Retinal pigment epithelial cell (primary cell): ENCODE data around the gene COL27A1.

Experiments
- DNase-seq: peaks from one replicate; pipeline ENCODE4 v3.0.0-alpha.2; 2010; ENCODE audit warnings: low read depth
- H3K4me3 ChIP-seq: 2 replicates; pipeline ENCODE4 v1.5.1; 2011; ENCODE audit warnings: mild to moderate bottlenecking, low read length, control low read depth, moderate library complexity
- TF ChIP-seq, protein P1 (sequence below): conservative IDR thresholded peaks from 2 replicates; pipeline ENCODE4 v1.5.1; 2011; ENCODE audit warnings: low read depth, low read length, control low read depth, inconsistent platforms

Gene COL27A1

GRCh38 chr9:114151426-114151956 is 3.8 kb upstream of the COL27A1 start:
- H3K4me3 ChIP-seq: no peak overlapping the region
- TF ChIP-seq, protein P1, sequence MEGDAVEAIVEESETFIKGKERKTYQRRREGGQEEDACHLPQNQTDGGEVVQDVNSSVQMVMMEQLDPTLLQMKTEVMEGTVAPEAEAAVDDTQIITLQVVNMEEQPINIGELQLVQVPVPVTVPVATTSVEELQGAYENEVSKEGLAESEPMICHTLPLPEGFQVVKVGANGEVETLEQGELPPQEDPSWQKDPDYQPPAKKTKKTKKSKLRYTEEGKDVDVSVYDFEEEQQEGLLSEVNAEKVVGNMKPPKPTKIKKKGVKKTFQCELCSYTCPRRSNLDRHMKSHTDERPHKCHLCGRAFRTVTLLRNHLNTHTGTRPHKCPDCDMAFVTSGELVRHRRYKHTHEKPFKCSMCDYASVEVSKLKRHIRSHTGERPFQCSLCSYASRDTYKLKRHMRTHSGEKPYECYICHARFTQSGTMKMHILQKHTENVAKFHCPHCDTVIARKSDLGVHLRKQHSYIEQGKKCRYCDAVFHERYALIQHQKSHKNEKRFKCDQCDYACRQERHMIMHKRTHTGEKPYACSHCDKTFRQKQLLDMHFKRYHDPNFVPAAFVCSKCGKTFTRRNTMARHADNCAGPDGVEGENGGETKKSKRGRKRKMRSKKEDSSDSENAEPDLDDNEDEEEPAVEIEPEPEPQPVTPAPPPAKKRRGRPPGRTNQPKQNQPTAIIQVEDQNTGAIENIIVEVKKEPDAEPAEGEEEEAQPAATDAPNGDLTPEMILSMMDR: no peak
- DNase-seq: no peak

DNA sequence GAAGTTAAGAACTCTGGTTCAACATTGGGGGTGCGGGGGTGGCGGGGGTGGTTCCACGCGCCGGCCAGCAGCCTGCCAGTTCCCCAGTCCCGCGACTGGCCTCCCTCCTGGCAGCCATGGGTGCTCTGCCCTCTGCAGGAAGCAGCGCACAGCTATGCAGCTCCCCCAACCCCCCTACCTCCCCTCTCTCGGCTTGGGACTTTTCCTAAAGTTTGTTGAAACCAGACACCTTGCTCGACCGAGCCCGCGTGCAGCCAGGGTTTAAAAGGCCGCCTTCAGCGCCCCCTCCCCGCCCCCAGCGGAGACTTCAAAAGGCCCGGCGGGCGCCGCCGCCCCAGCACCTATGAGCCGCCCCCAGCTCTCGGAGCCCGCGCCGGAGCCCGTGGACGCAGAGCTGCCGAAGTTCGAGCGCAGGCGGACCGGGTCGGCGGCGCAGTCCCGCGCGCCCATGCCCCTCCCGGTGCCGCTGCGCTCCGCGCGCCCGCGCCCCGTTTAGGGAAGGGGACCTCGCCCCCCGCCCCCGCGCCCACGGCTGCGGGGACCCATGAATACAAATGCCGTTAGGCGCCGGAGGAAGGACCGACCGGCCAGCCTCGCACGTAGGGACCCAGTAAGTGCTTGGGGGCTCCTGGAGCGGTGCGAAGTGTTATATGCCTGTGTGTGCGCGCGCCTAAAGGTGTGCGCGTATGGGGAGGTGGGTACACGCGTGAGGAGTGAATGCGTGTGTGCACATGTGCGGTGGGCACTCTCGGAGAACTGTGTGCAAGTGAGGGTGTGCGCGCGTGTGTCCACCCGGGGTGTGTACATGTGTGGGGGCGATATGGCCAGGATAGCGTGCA is 1.4 kb upstream of the COL27A1 start:
- TF ChIP-seq, protein P1: peak; percentile 63
- H3K4me3 ChIP-seq: peak overlapping the region; percentile 37
- no peak for DNase-seq

- TF ChIP-seq, protein P1: no peak
- no peak for DNase-seq
- peak overlapping the region; percentile 36 for H3K4me3 ChIP-seq
Observed at GRCh38 chr9:114154600-114155102, 686 bp upstream of the COL27A1 start.

- no peak for DNase-seq
- H3K4me3 ChIP-seq: peak overlapping the region; percentile 72
- TF ChIP-seq, protein P1: no peak
Observed at GRCh38 chr9:114155995-114156656, 789 bp downstream of the COL27A1 start.

- TF ChIP-seq, protein P1: no peak
- H3K4me3 ChIP-seq: peak overlapping the region; percentile 72
- no peak for DNase-seq
Observed at GRCh38 chr9:114156657-114157421, 1.5 kb downstream of the COL27A1 start.

- TF ChIP-seq, protein P1: no peak
- H3K4me3 ChIP-seq: no peak overlapping the region
- no peak for DNase-seq
Observed at GRCh38 chr9:114157516-114158176, 2.3 kb downstream of the COL27A1 start.
